Measurements from ENCODE around the gene C9orf43. TPM values are rescaled to one million over a fixed set of nuclear protein-coding genes. Genes with fewer than 3 reads are reported as not detected.
"Not testable (repeated sequence)": the region's sequence is repeated elsewhere in the genome, so short reads cannot be mapped to it uniquely, and the experiment has no call there.

C9orf43 gene
- total RNA-seq, 1 donor from 2014 or later, result 0.49 TPM

DNA sequence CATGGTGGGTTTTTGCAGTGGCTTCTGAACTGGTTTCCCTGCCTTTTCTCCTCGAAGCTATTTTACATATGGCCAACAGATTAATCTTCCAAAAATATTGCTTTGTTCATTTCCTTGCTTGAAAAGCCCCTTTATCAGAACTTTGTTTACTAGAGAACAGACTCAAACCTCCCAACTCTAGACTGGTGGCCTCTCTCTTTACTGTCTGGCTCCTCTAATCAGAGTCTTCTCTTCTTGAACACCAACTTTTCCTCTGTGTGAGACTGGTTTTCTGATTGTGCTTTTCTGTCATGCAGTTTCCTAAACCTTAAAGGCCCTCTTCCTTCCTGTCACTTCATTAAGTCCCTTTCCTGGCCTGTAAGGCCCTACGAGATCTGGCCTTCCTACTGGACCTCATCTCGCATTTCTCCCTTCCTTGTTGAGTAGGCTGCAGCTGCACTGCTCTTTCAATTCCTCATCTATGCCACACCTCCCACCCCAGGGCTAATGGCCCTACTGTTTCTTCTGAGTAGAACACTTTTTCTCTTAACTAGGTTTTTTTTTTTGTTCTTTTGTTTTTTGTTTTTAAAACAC lies 5.7 kb downstream of the C9orf43 start:
- intact Hi-C loops (cut with micrococcal nuclease), result loop anchor here (10.0 kb wide), 1 partner anchor 1241 kb away; the partner anchor contains the start of gene SUSD1

DNA sequence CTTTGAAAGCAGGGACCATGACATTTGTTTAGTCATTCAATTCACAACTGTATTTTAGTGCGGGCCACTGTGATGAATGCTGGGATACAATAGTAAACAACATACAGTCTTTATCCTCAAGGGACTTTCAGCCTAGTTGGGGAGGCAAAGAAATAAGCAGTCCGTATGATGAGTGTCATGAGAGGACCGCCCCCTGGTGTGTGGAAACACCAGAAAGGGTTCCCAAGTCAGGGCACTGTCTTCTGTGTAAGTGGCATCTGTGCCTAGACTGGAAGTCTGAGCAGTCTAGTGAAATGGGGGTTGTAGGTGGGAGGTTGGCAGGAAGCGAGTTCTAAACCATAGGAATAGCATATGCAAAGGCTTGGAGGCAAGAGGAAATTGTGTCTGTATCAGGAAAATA lies 6.8 kb downstream of the C9orf43 start:
- intact Hi-C loops (cut with micrococcal nuclease), result loop anchor here (10.0 kb wide), 1 partner anchor 1243 kb away; the partner anchor contains the start of gene SUSD1

DNA sequence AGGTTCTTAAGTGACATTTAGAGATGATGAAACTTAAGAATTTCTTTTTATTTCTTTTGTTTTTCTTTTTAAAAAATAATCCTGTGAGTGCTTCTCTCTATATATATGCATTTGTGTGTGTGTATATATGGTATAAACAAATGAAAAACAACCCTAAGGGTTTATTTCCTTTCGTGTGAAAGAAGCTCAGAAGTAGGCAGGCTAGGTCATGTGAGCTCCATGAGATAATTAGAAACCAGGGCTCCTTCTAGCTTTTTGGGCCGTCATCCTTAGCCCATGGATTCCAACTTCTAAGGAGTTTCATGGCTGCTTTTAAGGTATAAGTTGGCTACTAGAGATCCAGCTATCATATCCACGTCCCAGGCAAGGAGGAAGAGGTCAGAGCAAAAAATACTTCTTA lies 11.2 kb downstream of the C9orf43 start:
- intact Hi-C loops (cut with micrococcal nuclease), result no loop called here

DNA sequence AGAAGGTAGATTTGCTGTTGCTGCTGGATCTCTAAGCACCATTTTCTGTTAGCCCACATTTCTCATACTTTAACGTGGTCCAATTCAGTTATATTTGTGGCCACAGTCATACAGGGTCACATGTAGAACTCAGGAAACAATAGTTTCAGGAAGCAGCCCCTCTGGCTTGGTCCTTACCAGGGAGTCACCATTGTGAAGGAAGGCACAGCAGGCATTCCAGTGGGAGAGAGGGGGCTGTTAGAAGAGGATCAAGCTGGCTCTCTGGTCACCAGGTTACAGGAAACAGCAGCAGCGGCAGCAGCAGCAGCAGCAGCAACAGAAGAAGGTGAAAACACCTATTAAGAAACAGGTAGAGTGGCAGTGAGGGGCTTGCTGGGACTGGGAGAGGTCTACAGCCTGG lies 14.5 kb downstream of the C9orf43 start:
- intact Hi-C loops (cut with micrococcal nuclease), result no loop called here

DNA sequence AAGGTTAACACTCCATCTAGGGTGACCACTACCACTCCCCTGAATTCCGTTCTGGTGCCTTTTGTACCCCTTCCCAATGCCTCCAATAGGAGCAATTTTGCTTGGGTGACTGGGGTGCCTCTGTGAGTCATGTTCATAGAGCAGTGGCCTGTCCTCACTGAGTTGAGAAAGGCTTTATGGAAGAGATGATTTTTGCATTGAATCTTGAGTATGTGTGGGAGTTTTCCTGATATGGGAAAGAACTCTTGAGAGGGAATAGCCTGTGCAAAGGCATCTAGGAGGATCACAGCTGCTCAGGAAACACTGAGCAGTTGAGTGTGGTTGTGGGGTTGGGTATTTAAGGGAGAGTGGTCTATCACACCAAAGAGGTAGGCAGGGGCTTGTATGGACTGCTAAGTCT lies 16.2 kb downstream of the C9orf43 start:
- intact Hi-C loops (cut with micrococcal nuclease), result no loop called here

DNA sequence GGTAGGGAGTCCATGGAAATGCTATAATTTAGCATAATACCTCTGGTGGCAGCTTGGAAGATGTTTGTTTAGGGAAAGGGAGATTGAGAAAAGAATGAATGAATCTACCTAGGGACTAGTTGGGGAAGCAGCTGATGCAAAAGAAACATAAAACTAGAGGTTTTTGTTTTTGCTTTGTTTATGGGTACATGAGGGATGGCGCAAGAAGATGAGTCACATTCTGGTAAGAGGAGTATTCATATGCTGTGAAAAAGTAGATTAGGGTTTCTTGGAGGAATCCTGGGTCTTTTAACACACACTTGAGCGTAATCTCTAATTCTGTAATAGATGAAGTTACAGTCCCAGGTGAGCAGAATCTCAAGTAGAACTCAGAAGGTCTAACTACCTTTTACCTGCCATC lies 17.1 kb downstream of the C9orf43 start:
- intact Hi-C loops (cut with micrococcal nuclease), result no loop called here

DNA sequence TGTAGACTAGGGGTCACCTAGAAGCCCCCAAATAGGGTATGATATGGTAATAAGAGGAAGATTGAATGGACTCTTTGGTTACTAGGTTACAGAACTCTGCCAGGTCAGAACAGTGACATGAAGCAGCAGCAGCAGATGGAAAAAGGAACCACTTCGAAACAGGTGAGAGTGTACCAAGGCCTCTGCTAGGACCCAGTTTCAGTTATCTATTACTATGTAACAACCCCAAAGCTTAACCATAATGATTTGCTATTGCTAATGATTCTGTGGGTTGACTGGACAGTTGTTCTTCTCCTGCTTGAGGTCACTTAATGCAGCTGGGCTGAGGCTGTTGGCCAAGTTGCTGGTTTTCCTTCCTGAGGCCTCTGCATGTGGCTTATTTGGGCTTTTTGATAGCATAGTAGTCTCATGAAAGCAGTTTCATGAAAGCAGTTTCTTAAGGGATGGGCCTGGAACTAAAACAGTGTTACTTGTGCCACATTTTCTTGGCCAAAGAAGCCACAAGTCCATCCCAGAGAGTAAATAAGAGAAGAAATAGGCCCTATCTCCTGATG lies 17.6 kb downstream of the C9orf43 start:
- intact Hi-C loops (cut with micrococcal nuclease), result no loop called here

DNA sequence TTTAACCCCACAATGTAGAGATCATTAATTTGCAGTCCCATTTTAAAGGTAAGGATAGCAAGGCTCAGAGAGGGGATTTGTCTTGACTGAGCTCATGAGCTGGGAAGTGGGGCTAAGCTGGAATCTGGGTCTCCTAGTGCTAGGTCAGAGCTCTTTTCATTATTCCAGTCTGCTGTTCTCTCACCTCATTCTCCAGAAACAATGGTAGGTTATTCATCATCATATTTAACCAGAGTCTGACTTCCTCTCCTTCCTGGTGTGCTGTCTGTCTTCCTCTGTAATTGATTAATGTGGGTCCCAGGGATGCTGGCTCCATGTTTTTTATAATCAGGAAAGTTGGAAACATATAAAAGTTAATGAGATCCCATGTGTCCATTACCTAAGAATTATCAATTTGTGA lies 20.6 kb downstream of the C9orf43 start:
- intact Hi-C loops (cut with micrococcal nuclease), result loop anchor here (5.0 kb wide), 1 partner anchor 1056 kb away; no protein-coding TSS in a partner anchor

DNA sequence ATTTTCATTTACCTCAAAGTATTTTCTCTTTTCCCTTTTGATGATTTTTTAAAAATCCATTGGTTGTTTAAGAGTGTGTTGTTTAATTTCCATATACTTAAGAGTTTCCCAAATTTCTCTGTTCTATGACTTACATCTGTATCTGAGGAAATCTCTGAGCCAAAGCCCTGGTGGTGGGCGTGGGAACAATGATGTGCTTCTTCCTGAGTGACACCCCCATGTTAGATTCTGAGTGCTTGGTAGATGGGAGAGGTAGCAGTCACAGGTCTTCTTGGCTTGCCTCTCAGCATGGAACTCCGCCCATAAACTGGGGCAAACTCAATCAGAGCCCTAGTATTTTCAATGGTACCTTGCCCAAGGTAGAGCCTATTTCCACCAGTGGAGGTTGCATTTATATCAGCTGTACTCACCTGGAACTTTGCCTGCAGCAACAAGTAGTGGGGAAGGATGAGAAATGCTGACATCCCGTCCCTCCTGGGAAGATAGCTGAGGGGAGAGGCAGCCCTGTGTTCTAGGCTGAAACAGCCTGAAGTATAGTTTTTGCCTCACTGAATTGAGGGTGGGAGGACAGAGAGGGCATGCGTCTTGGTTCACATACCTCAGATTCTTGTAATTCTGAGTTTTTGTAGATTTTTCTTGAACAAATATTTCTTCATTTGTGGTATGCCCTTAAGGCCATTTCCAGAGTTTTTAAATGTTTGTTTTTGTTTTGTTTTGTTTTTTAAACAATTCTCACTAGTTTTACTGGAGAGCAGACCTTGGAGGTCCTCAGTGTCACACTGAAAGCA lies 26.4 kb downstream of the C9orf43 start:
- intact Hi-C loops (cut with micrococcal nuclease), result no loop called here

DNA sequence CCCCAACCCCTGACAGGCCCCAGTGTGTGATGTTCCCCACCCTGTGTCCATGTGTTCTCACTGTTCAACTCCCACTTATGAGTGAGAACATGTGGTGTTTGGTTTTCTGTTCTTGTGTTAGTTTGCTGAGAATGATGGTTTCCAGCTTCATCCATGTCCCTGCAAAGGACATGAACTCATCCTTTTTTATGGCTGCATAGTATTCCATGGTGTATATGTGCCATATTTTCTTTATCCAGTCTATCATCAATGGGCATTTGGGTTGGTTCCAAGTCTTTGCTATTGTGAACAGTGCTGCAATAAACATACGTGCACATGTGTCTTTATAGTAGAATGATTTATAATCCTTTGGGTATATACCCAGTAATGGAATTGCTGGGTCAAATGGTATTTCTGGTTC lies 27.2 kb downstream of the C9orf43 start:
- intact Hi-C loops (cut with micrococcal nuclease), result not testable (repeated sequence)

DNA sequence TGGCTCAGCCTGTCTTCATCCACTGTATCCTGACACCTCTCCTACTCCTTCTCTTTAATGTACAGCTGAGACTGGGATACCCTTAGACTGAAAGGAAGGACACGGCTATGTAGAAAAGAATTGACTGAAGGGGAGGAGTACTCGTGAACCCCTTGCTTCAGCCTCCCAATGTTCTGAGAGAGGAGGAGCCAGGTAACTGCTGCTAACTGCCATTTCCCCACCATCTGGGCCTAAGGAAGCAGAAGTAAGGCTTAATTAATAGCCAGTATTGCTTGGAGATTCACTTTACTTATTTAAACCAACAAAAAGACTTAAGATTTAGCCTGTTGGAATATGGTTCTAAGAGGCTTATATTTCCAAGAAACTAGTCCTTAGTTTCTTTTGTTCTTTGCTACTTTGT lies 34.2 kb downstream of the C9orf43 start:
- intact Hi-C loops (cut with micrococcal nuclease), result no loop called here

DNA sequence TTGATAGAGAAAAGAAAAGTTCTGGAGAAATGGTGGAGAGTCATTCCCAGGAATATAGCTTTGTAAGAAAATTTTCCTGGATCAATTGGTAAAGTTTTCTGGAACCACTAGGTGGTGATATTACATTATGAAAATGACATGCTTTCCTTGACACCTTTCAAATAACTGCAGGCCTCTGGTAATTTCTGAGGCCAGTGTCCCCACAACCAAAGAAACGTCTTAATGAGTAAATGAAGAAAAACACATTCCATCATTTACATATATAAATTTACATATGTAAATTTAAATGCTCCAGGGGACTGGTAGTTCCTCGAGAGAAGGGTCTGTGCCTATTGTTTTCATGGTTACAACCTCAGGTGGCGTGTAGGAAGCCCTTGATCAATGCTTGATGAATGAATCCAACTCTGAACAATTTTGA lies 35.8 kb downstream of the C9orf43 start:
- intact Hi-C loops (cut with micrococcal nuclease), result loop anchor here (2.0 kb wide), 4 partner anchors 70 to 212 kb away; no protein-coding TSS in a partner anchor

DNA sequence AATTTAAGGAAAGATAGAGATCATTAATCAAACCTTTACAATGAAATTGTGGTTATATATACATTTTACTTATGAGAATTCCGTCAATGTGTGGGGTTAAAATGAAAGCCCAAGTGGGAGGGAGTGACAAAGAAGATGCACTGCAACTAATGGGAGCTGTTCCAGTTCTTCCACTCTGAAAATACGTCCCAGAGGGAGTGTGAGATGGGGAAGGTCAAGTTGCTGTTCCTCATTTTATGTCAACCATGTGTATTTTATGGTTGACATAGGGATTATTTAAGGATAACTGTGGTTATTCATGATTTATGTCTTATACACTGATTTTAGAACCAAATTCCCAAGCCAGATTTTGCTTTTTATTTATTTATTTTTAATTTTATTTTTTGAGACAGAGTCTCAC lies 38.8 kb downstream of the C9orf43 start:
- intact Hi-C loops (cut with micrococcal nuclease), result no loop called here

DNA sequence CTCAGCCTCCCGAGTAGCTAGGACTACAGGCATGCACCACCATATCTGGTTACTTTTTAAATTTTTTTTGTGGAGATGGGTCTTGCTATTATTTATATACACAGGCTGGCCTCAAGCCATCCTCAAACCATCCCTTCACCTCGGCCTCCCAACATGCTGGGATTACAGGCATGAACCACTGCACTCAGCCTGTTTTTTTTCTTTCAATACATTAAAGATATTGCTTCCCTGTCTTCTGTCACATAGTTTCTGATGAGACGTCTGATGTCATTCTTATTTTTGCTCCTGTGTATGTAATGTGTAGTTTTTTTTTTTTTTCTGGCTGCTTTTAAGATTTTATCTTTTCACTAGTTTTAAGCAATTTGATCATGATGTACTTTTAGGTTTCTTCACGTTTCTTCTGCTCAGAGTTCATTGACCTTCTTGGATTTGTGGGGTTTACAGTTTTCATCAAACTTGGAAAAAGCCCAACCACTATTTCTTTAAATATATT lies 41.6 kb downstream of the C9orf43 start:
- intact Hi-C loops (cut with micrococcal nuclease), result no loop called here

DNA sequence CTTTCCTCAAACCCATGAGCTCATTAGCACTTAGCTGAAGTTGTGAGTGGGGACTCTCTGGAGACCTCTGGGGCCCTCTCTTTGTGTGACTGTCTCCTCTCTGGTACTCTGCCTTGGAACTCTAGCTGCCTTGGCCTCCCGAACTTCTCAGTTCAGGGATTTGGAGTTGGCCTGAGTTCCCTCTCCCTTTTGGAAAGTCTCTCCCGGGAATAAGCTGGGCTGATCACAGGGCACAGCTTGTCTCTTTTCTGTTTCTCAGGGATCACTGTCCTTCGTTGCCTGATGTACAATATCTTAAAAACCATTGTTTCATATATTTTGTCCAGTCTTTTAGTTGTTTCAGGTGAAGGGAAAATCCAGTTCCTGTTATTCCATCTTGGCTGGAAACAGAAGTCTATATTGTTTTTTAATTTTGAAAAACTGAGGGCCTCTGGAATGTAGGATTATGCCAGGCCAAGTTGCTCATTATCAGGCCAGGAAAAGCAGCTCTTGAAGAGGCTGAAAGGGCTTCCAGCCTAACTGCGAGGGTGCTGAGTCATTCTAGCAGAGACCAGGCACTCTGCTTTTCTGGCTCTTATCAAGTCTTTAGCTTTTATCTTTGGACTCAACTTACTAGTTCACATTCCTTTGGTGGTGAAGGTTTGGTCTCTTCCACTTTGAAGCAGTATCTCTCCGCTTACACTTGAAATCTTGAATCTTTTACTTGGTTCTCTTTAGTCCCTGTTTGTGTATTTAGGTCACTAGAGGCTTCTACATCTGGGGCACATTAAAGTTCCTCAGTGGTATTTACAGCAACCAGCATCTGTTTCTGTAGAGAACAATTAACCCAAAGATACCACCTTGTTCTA lies 44.6 kb downstream of the C9orf43 start:
- intact Hi-C loops (cut with micrococcal nuclease), result loop anchor here (2.0 kb wide), 1 partner anchor 58 kb away; no protein-coding TSS in a partner anchor

DNA sequence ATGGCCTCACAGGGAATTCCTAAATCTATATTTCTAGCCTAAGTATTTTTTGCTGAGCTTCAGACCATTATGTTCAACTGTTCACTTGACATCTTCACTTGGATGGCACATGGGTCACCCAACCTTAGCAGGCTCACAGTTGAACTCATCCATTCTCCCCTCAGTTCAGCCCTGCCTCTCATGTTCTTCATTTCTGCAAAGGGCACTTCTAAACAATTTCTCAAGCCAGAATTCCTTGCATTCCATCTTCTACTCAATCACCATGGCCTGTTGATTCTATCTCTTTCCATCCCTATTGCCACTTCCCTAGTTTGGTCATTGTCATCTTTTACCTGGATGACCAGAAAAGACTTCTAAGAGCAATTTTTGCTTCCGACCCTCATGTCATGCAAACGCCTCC lies 45.7 kb downstream of the C9orf43 start:
- intact Hi-C loops (cut with micrococcal nuclease), result no loop called here

DNA sequence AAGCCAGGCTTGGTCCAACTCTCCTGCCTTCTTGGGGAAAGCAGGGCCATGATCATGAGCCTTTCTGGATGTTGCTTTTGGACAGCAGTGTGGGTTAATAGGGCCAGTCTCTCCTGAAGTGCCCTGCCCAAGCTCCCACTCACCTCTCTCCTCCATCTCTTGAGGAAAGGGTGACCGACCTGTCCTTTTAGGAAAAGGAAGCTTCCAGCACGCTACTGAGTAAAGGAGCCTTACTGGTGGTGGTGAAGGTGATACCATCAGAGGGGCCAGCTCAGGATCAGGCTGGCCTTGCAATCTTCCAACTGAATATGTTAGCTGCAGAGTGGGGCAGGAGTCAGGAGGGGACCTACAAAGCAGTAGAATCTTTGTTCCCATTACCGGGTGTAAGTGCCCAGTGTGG lies 50.7 kb downstream of the C9orf43 start:
- intact Hi-C loops (cut with micrococcal nuclease), result no loop called here

DNA sequence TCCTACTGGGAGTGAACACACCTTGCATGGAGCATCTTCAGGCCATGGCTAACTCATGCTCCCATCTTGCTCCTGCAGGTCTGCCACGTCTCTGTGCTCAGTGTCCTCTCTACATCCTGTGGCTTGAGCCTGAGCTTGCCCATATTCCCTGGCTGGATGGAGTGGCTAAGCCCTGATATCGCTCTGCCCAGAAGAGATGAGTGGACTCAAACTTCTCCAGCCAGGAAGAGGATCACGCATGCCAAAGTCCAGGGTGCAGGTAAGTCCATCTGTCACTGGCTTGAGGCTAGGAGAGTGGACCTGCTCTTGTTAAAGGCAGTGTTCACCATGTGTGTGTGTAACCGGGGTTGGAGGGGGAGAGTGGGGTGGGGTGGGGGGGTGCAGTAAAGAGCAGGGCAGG lies 51.4 kb downstream of the C9orf43 start:
- intact Hi-C loops (cut with micrococcal nuclease), result no loop called here

DNA sequence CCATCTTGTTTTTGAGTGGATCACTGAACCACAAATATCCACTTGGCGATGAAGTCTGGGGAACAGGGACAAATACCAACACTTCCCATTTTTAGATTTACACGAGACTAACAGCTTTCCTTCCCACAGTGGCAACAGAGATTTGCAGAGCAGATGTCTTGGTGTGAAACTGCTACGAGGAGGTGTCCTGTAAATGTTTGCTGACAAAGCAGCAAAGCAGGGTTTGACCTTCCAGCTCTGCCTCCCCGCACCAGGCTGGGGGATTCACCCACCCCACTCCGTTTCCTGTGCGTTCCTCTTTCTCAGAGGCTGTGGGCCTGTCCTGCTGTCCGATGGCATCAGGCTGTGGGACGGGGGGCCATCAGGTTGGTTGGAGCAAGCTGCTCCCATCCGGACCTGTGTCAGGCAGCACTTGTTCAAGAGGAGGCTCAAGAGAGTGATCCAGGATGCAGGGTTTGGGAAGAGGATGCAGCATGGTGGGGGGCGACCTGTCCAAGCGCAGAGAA lies 52.3 kb downstream of the C9orf43 start:
- intact Hi-C loops (cut with micrococcal nuclease), result no loop called here

DNA sequence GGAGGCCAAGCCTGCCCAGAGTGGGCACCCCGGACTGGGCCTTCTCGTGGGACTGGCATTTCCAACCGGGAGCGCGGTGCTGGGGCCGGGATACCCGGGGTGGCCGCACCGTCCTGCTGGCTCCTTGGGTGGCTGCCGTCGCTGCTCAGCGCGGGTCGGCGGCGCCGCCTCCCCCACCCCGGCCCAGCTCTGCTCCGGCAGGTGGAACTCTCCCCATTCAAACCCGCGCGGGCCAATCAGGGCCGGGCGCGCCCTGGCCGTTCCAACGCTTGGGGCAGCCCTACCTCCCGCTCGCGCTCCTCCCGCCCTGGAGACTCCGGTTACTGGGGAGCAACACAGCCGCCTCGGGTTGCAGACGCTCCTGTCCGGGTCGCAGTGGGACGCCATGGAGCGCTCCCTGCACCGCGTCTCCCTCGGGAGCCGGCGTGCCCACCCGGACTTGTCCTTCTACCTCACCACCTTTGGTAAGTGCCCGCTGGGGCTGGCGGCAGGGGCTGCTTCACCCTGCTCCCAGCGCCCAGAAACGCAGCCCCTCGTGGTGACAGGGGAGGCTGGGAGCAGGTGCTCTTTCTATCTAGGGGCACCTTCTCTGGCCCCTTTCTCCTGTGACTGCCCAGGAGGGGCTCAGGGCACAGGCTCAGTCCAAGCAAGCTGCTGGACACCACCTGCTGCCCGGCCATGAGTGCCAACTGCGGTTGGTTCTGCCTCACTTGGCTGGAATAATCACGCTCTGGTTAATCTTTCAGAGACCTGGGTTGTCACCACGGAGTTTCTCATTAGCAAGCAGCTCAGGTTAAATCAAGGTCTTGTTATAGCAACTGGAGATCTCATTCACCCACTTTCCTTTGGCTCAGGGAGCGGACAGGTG lies 53.1 kb downstream of the C9orf43 start, which contains the start of gene RGS3:
Gene RGS3, plus strand, starts transcription at position 310 of the 868 bp plus-strand sequence. Its CDS starts 76 bp downstream, at position 386.
- intact Hi-C loops (cut with micrococcal nuclease), result no loop called here

All from T-helper 1 cell treated with Interleukin-12 subunit alpha and Interleukin-12 subunit beta and Interleukin-4 antibody, amounts not matched to agents 30 ng/mL and 1 ng/mL, for 36 hours (primary cell).